Measurements from ENCODE around the gene PUSL1. TPM values are rescaled to one million over a fixed set of nuclear protein-coding genes. Genes with fewer than 3 reads are reported as not detected.

The PUSL1 gene
- total RNA-seq, 2 donors from 2014 or later, result 14.5 to 24.8 TPM

- TF ChIP-seq CTCF (IDR thresholded peaks at IDR 0.05), result no peak
- Histone ChIP-seq H3K36me3 (peaks cover 36% of the 10 kb centered on the region), H3K4me3 (no peak overlapping the region), H3K4me1 (peaks cover 0 to 39% of the 10 kb centered on the region in 2 donors), H3K27ac (no peak overlapping the region), H3K27me3 (no peaks in the 10 kb centered on the region), H3K9me3 (no peaks in the 10 kb centered on the region)
- no peak for DNase-seq (ENCODE audit: low spot score)
Measured at GRCh38 chr1:1268284-1268682, 40.1 kb upstream of the PUSL1 start.

- H3K36me3 ChIP-seq, result peaks cover 16% of the 10 kb centered on the region
Measured at GRCh38 chr1:1270813-1271212, 37.6 kb upstream of the PUSL1 start.

GRCh38 chr1:1272341-1273208 lies 35.8 kb upstream of the PUSL1 start:
- TF ChIP-seq CTCF (IDR thresholded peaks at IDR 0.05), result no peak
- Histone ChIP-seq H3K4me1 (peaks cover 0 to 49% of the 10 kb centered on the region in 2 donors), H3K4me3 (peak overlapping the region; percentile 95 to 96), H3K27ac (peak overlapping the region; percentile 84 to 89), H3K36me3 (peaks cover 6% of the 10 kb centered on the region), H3K27me3 (no peaks in the 10 kb centered on the region), H3K9me3 (no peaks in the 10 kb centered on the region)
- no peak for DNase-seq (ENCODE audit: low spot score)

More at GRCh38 chr1:1270813-1271212, 37.6 kb upstream of the PUSL1 start:
- Histone ChIP-seq H3K9me3 (no peaks in the 10 kb centered on the region), H3K27ac (no peak overlapping the region), H3K4me3 (peak overlapping the region in 1 of 2 donors; percentile 6), H3K27me3 (no peaks in the 10 kb centered on the region), H3K4me1 (peaks cover 0 to 49% of the 10 kb centered on the region in 2 donors)
- no peak for DNase-seq (ENCODE audit: low spot score)
- TF ChIP-seq CTCF (IDR thresholded peaks at IDR 0.05), result no peak

GRCh38 chr1:1273209-1273511 lies 35.2 kb upstream of the PUSL1 start:
- H3K4me3 ChIP-seq, result peak overlapping the region; percentile 95 to 96
- peaks cover 0 to 49% of the 10 kb centered on the region in 2 donors for H3K4me1 ChIP-seq
- H3K9me3 ChIP-seq, result no peaks in the 10 kb centered on the region
- no peaks in the 10 kb centered on the region for H3K27me3 ChIP-seq
- DNase-seq (ENCODE audit: low spot score), result no peak
- H3K36me3 ChIP-seq, result peaks cover under 1% of the 10 kb centered on the region
- no peak for TF ChIP-seq CTCF (IDR thresholded peaks at IDR 0.05)
- H3K27ac ChIP-seq, result peak overlapping the region; percentile 84 to 89

- peak; percentile 90 for DNase-seq (ENCODE audit: low spot score)
- Histone ChIP-seq H3K27me3 (no peaks in the 10 kb centered on the region), H3K27ac (peak within 1 kb of the TSS; percentile 84 to 89), H3K9me3 (no peaks in the 10 kb centered on the region), H3K4me3 (peak within 1 kb of the TSS; percentile 95 to 96), H3K4me1 (peaks cover 0 to 49% of the 10 kb centered on the region in 2 donors), H3K36me3 (no peaks in the 10 kb centered on the region)
- peak in 1 of 2 donors; percentile 33 for TF ChIP-seq CTCF (IDR thresholded peaks at IDR 0.05)
Measured at GRCh38 chr1:1273512-1274298, 34.7 kb upstream of the PUSL1 start, which contains the start of gene UBE2J2. TSS of gene UBE2J2 (minus strand) at chr1:1273854. CDS start at chr1:1267992, 5,862 bp downstream.

Data from right atrium auricular region (tissue), 2 donors.